ENCODE results near the gene TJAP1.
"Not testable (repeated sequence)": the region's sequence is repeated elsewhere in the genome, so short reads cannot be mapped to it uniquely, and the experiment has no call there.

The TJAP1 gene

GRCh38 chr6:43453831-43454230, 23.5 kb upstream of the TJAP1 start:
- no peak for DNase-seq (ENCODE audit: low spot score)

GRCh38 chr6:43454290-43454695, 23.1 kb upstream of the TJAP1 start:
- no peak for DNase-seq (ENCODE audit: low spot score)

GRCh38 chr6:43454696-43455530, 22.5 kb upstream of the TJAP1 start:
- peak; percentile 79 for DNase-seq (ENCODE audit: low spot score)

- no peak for DNase-seq (ENCODE audit: low spot score)
These were observed 21.6 kb upstream of the TJAP1 start, which contains the start of gene DLK2 for GRCh38 chr6:43455531-43456428. Gene DLK2 (minus strand): TSS chr6:43455548. CDS start chr6:43454825, 723 bp downstream.

GRCh38 chr6:43457643-43458042, 19.7 kb upstream of the TJAP1 start:
- no peak for DNase-seq (ENCODE audit: low spot score)

DNA sequence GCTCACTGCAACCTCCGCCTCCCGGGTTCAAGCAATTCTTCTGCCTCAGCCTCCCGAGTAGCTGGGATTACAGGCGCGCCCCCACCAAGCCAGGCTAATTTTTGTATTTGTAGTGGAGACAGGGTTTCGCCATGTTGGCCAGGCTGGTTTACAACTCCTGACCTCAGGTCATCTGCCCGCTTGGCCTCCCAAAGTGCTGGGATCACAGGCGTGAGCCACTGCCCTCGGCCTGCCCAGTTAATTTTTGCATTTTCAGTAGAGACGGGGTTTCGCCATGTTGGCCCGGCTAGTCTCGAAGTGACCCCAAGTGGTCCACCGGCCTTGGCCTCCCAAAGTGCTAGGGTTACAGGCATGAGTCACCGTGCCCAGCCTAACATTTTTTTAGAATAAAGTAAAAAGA, 19.2 kb upstream of the TJAP1 start:
- DNase-seq (ENCODE audit: low spot score): not testable (repeated sequence)

DNA sequence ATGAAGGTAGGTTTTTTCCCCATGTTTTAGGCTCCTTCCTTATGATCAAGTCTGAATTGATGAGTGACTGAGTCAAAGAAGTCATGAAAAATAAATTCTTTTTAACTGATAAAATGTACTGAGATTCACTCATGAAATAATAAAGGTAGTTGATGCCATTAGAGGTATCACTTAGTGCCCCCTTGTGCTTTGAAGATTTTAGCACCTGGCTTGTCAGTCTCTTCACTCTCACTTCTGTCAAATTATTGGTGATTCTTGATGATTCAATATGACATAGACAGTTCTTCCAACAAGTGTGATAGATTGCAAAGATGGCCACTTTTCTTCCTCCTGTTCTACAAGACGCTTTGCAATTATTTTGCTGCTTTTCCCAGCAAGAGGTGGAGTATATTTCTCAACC, 17.8 kb upstream of the TJAP1 start:
- no peak for DNase-seq (ENCODE audit: low spot score)

DNA sequence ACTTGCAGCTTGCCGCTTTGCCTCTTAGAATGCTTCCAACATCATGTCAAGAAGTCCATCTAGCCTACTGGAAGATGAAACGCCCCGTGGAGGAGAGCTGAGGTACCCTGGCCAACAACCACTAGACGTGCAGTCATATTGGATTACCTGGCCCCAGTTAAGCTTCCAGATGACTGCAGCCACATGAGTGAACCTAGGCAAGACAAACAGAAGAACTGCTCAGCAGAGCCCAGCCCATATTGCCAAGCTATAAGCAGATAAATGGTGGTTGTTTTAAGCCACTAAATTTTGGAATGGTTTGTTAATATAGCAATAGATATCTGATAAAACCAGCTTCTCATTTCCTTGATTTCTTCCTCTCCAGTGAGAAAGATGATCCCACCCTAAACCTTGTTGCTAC, 17.3 kb upstream of the TJAP1 start:
- no peak for DNase-seq (ENCODE audit: low spot score)

DNA sequence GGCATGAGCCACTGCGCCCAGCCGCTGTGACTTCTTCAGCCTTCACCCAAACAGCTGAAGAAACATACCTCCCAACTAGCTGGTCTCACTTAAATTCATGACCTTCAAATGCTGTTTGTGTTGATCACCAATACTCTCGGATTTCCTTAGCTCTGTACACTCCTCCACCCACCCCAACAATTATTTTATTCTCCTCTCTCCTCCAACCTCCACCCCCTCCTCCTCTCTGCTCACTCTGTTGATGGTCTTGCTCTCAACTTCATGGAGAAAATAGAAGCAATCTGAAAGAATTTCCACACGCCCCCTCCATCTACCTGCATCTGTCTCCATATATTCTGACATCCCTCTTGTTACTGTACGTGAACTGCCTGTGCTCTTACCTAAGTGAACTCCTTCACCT, 15.4 kb upstream of the TJAP1 start:
- no peak for DNase-seq (ENCODE audit: low spot score)

- DNase-seq (ENCODE audit: low spot score): no peak
These were observed 13.0 kb upstream of the TJAP1 start for GRCh38 chr6:43464337-43464736.

- no peak for DNase-seq (ENCODE audit: low spot score)
These were observed 11.4 kb upstream of the TJAP1 start for GRCh38 chr6:43465948-43466347.

DNA sequence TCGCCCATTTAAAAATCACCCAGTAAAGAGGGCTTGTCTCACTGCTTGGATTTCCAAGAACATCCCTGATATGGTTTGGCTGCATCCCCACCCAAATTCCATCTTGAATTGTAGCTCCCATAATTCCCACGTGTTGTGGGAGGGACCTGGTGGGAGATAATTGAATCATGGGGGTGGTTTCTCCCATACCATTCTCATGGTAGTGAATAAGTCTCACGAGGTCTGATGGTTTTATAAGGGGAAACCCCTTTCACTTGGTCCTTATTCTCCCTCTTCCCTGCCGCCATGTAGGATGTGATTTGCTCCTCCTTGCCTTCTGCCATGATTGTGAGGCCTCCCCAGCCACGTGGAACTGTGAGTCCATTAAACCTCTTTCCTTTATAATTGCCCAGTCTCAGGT, 10.1 kb upstream of the TJAP1 start:
- not testable (repeated sequence) for DNase-seq (ENCODE audit: low spot score)

DNA sequence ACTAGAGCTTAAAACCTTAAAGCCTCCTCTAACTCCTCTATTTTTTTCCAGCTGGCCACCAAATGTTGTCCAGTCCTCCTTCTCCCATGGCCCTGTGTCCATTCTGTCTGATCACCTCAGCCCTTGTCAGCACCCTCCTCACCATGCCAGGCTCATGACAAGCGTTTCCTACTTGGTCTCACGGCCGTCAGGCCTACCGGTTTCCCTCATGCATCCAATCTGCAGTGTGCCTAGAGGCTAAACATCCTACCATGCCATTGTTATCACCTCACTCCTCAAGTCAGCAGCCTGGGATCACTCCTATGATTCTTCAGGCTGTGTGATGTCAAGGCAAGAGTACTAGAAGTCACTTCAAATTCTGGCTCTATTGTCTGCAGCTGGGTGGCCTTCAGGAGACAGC, 9.6 kb upstream of the TJAP1 start:
- DNase-seq (ENCODE audit: low spot score): no peak

DNA sequence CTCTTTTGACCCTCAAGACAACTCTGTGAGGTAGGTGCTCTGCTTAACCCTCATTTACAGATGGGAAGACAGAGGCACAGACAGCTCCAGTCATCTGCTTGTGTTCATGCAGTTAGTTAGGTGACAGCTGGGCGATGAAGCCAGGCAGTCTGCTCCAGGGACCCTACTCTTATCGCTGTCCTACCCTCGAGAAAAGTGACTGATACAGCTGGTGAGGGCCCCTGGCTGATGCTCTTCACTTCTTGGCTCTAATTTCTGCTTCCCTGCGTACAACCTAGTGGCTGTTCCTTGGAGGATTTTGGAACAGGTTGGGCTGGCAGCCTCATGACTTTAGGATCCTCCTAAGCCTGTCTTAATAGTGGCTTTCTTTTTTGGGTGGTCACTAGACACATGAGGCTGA, 9.1 kb upstream of the TJAP1 start:
- no peak for DNase-seq (ENCODE audit: low spot score)

DNA sequence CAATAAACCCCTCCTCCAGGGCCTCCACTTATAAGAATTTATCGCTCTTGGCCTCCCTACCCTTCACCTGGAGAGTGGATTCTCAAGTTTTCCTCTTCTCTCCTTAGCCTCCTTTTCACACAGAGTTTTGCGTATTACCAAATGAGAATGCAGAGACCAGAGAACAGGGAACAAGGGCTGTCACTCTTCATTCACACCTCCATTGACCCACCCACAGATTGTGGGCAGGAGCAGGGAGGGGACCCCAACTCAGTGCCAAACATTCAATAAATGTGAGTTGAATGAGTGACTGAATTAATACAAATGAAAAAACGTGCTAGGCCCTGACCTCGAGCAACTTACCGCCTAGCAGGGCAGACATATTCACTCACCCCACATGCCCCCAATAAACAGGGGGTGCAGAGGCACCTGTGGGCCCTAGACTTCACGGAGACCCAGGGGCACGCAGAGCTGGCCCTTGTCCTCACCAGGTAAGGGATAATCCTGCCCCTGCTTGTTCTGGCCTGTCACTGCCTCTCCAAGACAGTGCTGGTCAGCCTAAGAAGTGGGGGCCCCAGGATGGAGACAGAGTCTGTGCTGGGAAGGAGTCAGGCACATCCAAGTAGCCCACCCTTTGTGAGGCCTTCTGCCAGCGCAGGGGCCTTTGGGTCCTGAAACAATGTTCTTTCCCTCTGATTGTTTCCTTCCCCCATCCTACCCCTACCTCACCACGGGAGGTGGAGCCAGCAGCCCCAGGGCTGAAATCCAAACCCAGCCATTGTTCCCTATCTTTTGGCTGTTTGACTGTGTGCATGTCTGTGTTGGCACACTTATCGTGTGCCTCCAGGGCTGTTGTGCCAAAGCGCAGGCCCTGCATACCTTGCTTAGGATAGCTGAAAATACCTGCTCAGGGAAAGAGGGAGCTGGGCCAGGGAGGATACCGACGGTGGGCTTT, 8.4 kb upstream of the TJAP1 start:
- DNase-seq (ENCODE audit: low spot score): no peak

- no peak for DNase-seq (ENCODE audit: low spot score)
These were observed 7.4 kb upstream of the TJAP1 start for GRCh38 chr6:43469947-43470346.

DNA sequence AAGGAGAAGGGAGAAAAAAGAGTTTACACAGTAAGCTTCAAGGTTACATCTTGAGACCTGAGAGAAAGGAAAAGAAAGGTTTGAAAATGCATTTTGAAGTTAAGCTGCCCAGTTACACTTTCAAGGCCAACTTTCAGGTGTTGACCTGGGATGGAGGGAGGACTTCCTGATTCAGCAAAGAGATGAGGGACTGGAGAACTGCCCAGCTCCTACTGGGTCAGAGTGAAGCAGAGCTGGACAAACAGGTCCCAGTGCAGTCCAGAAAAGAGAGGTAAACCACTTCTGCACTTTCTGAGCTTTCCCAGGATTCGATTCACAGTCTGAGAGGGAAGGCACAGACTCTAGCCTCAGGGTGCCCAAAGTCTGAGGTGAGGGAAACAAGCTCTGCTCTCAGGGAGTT, 6.0 kb upstream of the TJAP1 start:
- DNase-seq (ENCODE audit: low spot score): no peak

GRCh38 chr6:43472515-43472914, 4.9 kb upstream of the TJAP1 start:
- DNase-seq (ENCODE audit: low spot score): no peak

DNA sequence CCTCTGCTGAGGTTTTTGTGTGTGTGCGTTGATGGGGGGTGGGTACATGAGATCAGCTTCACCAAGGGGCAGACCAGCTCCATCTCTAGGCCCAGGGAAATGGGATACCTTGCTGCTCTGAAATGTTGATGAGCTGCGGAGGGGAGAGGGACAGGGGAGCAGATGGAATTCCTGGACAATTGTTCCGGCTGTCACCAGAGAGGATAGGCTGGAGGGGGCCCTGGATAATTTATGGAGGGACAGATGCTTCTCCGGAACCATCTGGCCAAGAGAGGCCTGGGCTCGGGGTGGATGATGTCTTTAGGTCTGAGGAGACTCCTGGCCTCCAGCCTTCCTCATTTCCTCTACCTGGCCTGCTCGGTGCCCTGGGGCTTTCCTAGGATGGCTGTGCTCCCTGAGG, 1.9 kb upstream of the TJAP1 start:
- DNase-seq (ENCODE audit: low spot score): no peak

GRCh38 chr6:43476746-43477145, 624 bp upstream of the TJAP1 start:
- no peak for DNase-seq (ENCODE audit: low spot score)

- no peak for DNase-seq (ENCODE audit: low spot score)
These were observed 620 bp downstream of the TJAP1 start for GRCh38 chr6:43478008-43478372.

- peak; percentile 36 for DNase-seq (ENCODE audit: low spot score)
These were observed 3.7 kb downstream of the TJAP1 start for GRCh38 chr6:43481075-43481474.

Measured in kidney tubule cell (primary cell).